K562 (cell line): ENCODE data around the gene SCGB2B2. TPM values are rescaled to one million over a fixed set of nuclear protein-coding genes. Genes with fewer than 3 reads are reported as not detected.

Experiments
- DIDO1 ChIP-seq: fragments of 450-650 bp; IDR thresholded peaks from 2 replicates; pipeline ENCODE4 v1.6.1; 2016; ENCODE audit warnings: low read depth, missing biosample characterization, missing genetic modification characterization
- GABPA ChIP-seq: fragments of 200-800 bp; sonication (Bioruptor generic); conservative IDR thresholded peaks from 2 replicates; pipeline ENCODE4 v1.6.1; 2016; ENCODE audit warnings: low read depth, missing genetic modification characterization, missing compliant biosample characterization
- NUFIP1 ChIP-seq: fragments of 450-650 bp; IDR thresholded peaks from 2 replicates; pipeline ENCODE4 v1.6.1; 2018; ENCODE audit not compliant: partially characterized antibody
- RAD21 ChIP-seq, 2 experiments: fragments of 250-450 bp in 1 of 2; fragments of 450-650 bp in 1 of 2; sonication (Bioruptor Pico) in 1 of 2; formaldehyde crosslinking in 1 of 2; IDR thresholded peaks in 1 of 2; conservative IDR thresholded peaks in 1 of 2; 2 replicates each; pipeline versions ENCODE4 v1.4.0 to v1.8.0; 2020 to 2022; ENCODE audit warnings: mild to moderate bottlenecking in 2 of 2, moderate library complexity in 1 of 2
- SAFB ChIP-seq: fragments of 200-400 bp; formaldehyde crosslinking; IDR thresholded peaks from 2 replicates; pipeline ENCODE4 v1.6.1; 2017; ENCODE audit warnings: low read depth, low read length, borderline replicate concordance
- SMAD2 ChIP-seq: fragments of 150-350 bp; IDR thresholded peaks from 2 replicates; pipeline ENCODE4 v1.6.1; 2014; ENCODE audit warnings: low read depth, mild to moderate bottlenecking, low read length
- SMC3 ChIP-seq: conservative IDR thresholded peaks from 2 replicates; pipeline ENCODE4 v1.6.1; 2011; ENCODE audit warnings: low read depth, low read length, improper control_type of control experiment; ENCODE audit not compliant: insufficient read depth
- polyA plus RNA-seq, 8 experiments: library from polyadenylated mRNA; depleted of rRNA in 4 of 8; stranded (reverse) in 5 of 8; unstranded in 3 of 8; fragments of >200 nt; fragmentation: Nextera tagmentation in 2 of 8; fragmentation: Illumina TruSeq in 1 of 8; extraction: Ambion mirVana in 2 of 8; extraction: Trizol in 1 of 8; gene quantifications; 2 replicates each; pipeline versions ENCODE4 v1.2.1 to v1.2.3, GENCODE V29; 2011 to 2014; ENCODE audit warnings: inconsistent platforms in 1 of 8, missing spikeins in 1 of 8
- total RNA-seq, 7 experiments: library from RNA; depleted of rRNA in 6 of 7; stranded (reverse); fragments of >200 nt in 6 of 7; fragmentation: Illumina TruSeq in 2 of 7; extraction: Trizol in 2 of 7; gene quantifications; 2 replicates each; pipeline versions ENCODE4 v1.2.1 to v1.2.3, GENCODE V29; 2011 to 2021; ENCODE audit warnings: low replicate concordance in 1 of 7
- TF ChIP-seq, protein P1 (sequence below), 2 experiments: fragments of 450-650 bp; IDR thresholded peaks; 2 replicates each; pipeline ENCODE4 v1.6.1; 2016
- TF ChIP-seq, protein P2 (sequence below), 2 experiments: fragments of 450-650 bp; formaldehyde crosslinking in 1 of 2; IDR thresholded peaks; 2 replicates each; pipeline versions ENCODE4 v1.4.0 to v1.6.1; 2014 to 2020; ENCODE audit warnings: mild to moderate bottlenecking in 2 of 2, borderline replicate concordance in 1 of 2, low read depth in 1 of 2

SCGB2B2 gene
- total and polyA plus RNA-seq, 9 of the 15 experiments (the other 6 are each of a cell fraction or from before 2014, with no cell fraction given), result not detected

DNA sequence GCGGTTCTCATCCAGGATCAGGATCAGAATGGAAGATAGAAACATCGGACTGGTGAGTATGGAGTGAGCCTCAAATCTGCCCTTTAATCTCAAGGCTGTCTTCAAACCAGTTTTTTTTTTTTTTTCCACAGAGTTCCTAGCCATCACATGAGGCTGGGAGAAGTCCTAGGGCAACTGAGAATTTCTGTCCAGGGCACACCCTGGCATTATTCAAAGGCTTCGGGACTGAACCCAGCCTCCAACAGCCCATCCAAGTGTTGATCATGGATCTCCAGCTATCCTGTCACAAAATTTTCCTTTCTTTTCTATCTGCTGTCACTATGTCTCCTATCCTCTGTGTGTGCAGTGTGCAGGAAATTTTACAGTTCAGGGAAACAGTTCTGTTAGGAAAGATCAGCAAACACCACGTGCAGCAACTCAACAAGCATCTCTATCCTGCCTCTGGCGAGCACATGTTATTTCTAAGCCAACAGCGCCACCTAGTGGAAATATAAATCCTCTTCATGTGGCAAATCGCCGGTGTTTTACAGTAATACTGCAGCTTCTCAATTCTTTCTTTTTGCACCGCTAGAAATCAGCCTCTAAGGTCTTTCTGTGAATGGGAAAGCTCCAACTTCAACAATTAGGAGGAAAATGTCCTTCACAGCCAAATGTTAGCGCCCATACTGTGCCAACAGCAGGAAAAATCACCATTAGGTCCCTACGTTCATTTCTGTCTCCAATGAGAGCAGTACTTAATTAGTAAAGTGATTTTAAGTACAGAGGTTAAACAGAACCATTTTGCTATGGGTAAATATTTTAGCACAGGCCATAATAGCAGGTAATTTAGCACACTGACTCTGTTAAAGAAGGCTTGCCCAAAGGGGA is 35.7 kb upstream of the SCGB2B2 start (continued):
- peak; percentile 73 to 89 for TF ChIP-seq RAD21 (CRISPR knock-in tag; conservative IDR thresholded peaks at IDR 0.05 in 1 of 2, IDR thresholded peaks at IDR 0.05 in 1 of 2)
- peak; percentile 84 for TF ChIP-seq SMC3
- no peak for TF ChIP-seq DIDO1 (tag)
- TF ChIP-seq, protein P1, sequence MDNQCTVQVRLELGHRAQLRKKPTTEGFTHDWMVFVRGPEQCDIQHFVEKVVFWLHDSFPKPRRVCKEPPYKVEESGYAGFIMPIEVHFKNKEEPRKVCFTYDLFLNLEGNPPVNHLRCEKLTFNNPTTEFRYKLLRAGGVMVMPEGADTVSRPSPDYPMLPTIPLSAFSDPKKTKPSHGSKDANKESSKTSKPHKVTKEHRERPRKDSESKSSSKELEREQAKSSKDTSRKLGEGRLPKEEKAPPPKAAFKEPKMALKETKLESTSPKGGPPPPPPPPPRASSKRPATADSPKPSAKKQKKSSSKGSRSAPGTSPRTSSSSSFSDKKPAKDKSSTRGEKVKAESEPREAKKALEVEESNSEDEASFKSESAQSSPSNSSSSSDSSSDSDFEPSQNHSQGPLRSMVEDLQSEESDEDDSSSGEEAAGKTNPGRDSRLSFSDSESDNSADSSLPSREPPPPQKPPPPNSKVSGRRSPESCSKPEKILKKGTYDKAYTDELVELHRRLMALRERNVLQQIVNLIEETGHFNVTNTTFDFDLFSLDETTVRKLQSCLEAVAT (IDR thresholded peaks at IDR 0.05), result no peak
- no peak for TF ChIP-seq SAFB
- TF ChIP-seq, protein P2, sequence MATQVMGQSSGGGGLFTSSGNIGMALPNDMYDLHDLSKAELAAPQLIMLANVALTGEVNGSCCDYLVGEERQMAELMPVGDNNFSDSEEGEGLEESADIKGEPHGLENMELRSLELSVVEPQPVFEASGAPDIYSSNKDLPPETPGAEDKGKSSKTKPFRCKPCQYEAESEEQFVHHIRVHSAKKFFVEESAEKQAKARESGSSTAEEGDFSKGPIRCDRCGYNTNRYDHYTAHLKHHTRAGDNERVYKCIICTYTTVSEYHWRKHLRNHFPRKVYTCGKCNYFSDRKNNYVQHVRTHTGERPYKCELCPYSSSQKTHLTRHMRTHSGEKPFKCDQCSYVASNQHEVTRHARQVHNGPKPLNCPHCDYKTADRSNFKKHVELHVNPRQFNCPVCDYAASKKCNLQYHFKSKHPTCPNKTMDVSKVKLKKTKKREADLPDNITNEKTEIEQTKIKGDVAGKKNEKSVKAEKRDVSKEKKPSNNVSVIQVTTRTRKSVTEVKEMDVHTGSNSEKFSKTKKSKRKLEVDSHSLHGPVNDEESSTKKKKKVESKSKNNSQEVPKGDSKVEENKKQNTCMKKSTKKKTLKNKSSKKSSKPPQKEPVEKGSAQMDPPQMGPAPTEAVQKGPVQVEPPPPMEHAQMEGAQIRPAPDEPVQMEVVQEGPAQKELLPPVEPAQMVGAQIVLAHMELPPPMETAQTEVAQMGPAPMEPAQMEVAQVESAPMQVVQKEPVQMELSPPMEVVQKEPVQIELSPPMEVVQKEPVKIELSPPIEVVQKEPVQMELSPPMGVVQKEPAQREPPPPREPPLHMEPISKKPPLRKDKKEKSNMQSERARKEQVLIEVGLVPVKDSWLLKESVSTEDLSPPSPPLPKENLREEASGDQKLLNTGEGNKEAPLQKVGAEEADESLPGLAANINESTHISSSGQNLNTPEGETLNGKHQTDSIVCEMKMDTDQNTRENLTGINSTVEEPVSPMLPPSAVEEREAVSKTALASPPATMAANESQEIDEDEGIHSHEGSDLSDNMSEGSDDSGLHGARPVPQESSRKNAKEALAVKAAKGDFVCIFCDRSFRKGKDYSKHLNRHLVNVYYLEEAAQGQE (IDR thresholded peaks at IDR 0.05; ENCODE audit: borderline replicate concordance), result peak; percentile 82
- TF ChIP-seq, protein P2 (CRISPR knock-in tag; IDR thresholded peaks at IDR 0.05; ENCODE audit: low read depth), result no peak
- TF ChIP-seq SMAD2, result no peak
- no peak for TF ChIP-seq GABPA (tag)
- no peak for TF ChIP-seq NUFIP1
